NCI-H524 treated with DMSO at 0.1 percent for 48 hours (cell line): ENCODE results near the gene MTUS2.

ENCODE experiments used
- DNase-seq: peaks from one replicate; lab custom pipeline; 2025; lab: John Stamatoyannopoulos, UW

MTUS2 gene

DNA sequence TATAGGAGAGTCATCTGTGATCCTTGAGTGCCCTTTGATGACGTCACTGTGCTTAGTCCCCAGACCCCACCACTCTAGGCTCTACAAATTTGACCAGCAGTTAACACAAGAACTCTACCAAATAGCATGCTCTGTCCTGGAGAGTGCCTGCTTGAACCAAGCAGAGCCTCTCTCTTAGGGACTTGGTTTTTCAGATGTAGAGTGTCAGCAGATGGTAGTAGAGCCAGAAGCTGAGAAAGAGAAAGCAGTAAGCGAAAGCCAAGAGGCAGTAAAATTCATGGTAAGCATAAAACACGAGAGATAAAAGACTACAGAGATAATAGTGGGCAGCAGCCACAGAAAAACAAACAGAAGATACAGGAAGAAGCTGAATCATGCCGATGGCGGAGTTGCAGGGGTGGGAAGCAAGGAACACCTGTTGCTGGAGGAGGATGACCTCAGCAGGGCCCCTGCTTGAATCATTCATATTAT, 582.1 kb downstream of the MTUS2 start:
- no peak for DNase-seq

DNA sequence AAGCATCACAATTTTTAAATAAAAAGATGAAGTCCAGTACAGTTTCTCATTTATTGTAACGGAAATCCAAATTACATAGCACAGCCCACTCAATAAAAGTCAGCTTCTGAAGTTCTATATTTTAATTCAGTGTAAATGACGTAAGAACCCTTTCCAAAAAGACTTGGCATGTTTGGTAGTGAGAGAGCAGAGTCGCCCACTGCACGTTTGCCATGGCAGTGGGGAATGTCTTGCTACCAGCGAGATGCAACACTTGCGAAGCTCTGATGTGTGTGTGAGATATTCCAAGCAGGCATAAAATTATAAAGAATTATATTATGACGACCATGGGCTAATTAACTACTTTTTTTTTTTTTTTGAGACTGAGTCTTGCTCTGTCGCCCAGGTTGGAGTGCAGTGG, 585.3 kb downstream of the MTUS2 start:
- no peak for DNase-seq

DNA sequence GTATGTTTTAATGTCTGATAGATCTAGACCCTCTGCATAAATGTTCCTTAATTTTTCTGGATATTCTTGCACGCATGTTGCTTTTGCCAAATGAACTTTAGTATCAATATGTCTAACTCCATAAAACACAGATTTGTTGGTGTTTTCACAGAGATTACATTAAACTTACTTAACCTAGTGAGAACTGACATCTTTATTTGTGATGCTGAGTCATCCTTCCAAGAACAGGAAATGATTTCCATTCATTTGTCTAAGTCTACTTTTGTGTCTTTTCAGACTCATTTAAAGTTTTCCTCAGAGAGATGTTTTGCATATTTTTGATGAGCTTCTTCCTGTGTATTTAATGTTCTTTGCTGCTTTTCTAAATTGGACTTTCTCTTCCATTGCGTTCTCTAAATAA, 591.3 kb downstream of the MTUS2 start:
- no peak for DNase-seq

DNA sequence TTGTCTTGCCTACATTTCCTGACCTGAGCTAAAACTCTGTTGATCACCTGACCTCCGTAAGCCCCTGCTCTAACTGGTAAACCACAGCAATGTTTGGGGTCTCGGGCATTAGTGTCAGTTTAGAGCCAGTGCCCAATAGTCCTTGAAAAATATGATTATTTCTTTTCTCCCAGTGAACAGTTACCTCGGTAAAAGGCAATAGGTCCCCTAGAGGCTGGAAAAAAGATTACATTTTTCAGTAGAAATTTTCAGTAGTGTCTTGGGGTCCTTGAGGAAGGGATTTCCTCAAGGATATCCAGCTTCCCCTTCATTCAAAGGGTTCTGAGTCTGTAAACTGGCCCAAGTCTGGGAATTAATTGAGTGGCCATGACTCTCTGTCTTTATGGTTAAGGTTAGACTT, 597.9 kb downstream of the MTUS2 start:
- DNase-seq = no peak

DNA sequence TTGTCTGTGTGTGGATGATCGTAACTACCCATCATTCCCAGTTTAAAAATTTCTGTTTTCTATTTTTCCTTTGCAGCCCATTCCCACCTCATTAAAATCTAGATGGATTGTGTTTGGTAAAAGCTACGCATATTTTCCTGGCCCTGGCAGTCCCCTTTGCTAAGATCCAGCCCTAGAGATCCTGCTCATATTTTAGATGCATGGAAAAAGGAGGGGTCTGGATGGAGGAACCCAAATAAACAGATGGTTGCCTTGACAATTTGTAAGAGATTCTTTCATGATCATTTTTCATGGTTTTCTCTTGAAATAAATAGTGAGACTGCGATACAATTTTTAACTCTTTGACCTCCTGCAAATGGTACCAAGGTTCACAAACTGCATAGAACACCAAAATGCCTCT, 601.0 kb downstream of the MTUS2 start:
- no peak for DNase-seq

DNA sequence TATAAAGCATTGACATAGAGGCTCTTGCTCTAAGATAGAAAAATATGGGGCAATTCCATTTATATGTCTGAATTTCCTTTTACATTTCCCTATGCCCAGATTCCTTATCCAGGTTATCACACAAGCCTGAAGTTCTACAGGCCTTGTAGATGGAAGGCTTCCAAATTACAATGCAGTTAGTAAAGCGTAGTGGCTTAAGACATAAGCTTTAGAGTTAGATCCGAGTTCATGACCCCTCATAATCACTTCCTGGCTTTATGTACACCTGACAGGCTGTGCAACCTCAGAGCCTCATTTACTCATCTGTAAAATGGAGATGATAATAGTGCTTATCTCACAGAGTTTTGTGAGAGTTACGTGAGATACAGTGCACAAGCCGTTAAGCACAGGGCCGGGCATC, 601.9 kb downstream of the MTUS2 start:
- no peak for DNase-seq

DNA sequence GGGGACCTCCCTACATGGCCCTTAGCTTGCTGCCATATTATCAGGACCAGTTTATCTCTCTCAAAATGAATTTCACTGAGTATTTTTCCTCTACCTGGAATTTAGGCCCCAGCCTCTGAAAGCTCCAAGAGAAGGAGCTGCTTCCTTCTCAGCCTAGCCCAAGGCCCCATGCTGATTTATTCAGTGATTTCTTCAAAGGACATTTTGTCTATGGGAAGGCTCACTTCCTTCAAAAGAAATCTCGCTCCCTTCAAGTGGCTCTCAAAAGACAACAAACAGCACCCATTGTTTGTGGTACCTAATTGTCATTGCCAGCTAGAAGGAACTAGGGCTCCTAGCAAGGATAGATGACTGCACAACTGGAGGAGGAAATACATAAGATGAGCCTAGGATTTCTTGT, 602.9 kb downstream of the MTUS2 start:
- DNase-seq = no peak

DNA sequence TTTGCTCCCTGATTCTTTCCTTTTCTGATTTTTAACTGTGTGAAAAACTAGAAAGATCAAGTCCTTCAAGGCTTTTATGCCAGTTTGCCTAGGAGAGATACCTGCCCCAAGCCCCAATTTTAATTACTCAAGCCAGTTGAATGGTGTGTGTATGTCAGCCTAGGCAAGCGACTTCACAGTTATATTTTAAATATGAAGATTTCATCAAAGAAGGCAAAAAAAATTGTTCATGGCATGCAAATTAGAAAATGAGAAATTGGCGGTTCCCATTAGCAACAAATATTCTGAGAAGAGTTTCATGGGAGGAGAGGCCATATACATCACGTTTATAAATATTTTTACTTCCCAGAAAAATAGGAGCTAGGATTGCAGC, 607.8 kb downstream of the MTUS2 start:
- DNase-seq = no peak

DNA sequence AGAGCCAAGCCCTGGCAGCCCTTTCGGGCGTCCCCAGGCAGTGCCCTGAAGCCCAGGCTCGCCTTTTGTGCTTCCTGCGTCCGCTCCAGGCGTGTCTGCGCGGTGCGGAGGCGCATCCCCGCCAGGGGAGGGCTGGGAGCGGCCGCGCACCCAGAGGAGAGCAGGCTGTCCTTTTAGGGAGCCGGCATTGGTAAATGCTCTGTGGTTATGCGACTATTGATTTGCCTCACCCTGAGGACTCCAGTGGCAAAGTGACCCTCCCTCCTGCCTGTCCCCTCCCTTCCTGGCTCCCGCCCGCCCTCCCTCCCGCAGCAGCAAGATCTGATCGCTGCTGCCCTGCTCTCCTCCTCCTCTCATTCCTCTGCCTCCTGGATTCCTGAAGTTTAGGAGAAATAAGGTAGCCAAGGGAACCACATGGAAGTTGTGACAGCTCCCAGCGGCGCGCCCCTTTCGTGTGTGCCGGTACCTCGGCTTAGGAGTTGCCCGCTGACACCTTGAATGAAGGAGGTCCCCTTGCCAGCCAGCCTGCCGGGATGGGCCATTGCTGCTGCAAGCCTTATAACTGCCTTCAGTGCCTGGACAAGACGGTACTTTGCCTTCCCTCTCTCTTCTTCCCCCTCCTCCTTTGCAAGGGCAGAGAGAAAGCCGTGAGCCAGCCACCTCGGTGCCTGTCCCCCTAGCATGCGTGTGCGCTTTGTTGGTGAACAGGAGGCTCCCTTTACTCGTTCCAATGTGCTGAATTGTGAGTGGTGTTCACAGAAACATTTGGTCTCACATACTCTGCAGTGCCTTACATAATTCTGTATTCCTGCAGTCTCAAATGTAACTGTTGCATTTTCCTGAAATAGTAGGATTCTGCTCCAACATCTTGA, 608.4 kb downstream of the MTUS2 start:
- DNase-seq = peak; percentile 7

DNA sequence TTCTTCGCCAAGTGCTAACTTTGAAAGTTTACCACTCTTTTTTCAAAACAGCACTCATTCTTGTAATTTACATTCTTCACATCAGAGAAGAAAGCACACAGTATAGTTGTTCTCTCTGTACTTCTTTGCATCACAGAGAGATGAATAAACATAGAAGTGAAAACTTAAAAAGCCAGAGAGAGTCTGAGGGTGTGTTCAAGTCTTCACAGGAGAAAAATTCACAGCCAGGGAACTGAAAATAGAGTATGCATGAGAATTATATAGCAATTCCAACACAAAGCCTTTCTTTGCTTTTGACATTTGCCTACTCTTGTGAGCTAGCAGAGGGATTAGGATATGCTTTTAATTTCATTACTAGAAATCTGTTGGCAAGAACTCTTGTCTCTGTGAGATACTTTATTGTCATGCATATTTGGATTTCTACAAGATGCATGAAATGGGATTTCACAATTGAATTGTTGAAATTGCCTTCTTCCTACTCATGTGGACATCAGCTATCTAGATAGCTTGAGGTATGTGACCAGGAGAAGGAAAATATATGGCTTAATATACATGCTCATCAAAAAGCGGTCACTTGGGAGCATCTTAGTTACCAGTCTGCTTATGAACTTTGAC, 609.3 kb downstream of the MTUS2 start:
- no peak for DNase-seq

DNA sequence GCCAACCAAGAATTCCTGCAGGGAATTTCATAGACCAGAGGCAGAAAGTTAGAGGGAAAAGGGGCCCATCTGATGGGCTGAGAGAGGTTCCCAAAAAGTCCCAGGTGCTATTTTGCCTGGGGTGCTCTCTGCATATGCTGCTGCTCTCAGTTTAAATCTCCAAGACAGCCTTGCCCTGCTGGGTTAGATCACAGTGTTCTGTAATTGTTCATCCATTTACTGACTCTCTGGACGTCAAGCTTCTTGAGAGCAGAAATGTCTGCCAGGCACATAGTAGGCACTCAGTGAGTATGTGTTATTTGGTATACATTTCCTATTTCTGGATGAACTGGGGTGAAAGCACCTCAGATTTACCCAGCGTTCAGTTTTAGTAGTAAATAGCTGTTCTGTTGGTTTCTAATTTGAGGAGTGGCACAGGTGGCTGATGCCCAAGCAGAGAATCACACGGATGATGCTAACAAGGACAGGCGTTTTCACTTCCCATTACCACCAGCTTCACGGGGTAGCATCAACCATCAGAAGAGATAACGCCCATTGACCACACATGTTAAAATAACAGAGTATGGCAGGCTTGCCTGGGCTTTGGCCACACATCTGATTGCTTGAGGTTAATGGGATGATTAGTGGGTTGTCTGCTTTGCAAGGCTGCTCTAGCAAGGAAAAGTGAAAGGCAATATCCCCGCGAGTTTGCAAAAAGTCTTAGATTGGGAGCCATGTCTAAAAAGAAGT, 614.2 kb downstream of the MTUS2 start:
- no peak for DNase-seq

DNA sequence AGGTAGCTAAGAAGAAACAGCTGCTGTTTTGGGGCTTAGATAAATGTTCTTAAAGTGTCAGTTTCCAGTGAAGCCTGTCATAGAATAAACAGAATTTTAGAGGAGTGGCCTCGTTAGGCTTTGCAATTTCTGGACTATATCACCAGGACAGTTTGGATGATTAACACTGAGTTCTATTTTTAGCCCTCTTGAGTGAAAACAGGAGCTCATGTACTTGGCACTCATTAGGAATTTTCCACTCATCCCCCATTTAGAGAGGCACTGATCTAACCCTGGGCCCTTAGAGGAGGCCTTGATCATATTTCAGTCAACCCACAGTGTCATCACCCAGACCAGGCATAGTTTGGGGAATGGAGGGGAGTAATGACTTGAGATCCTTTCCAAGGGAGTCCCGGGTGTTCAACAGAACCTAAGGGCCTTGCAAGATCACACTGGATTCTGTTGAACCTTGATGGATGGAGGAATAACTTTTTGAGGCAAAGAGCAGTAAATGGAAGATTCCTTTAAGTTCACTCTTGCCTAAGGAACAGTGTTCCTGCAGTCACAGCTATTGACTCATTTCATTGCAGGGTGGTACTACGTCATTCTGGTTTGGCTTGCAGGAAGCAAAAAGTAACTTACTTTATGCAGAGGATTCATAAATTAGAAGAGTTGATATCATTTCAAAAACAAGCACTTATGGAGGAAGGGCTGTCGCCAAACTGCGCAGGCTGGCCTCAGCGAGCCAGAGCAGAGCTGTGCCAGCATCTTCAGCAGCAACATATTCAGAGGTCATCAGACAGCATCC, 615.2 kb downstream of the MTUS2 start:
- peak; percentile 74 for DNase-seq

DNA sequence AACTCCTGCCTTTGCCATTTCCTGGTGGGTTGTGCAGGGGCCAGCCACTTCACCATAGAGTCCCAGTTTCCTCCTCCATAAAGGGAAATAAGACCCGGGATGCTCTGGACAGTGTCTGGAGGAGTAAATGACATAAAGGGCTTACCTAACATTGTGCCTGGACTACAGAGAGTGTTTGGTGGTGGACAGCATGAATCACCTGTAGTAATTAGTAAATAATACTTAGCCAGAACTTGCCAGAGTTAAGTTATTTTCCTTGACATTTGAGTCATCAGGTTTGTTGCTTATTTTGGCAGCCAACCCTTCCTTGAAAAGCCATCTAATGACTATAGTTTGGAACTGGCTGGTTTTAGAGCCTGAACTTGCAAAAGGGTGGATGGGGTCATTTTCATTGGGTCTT, 616.2 kb downstream of the MTUS2 start:
- no peak for DNase-seq

DNA sequence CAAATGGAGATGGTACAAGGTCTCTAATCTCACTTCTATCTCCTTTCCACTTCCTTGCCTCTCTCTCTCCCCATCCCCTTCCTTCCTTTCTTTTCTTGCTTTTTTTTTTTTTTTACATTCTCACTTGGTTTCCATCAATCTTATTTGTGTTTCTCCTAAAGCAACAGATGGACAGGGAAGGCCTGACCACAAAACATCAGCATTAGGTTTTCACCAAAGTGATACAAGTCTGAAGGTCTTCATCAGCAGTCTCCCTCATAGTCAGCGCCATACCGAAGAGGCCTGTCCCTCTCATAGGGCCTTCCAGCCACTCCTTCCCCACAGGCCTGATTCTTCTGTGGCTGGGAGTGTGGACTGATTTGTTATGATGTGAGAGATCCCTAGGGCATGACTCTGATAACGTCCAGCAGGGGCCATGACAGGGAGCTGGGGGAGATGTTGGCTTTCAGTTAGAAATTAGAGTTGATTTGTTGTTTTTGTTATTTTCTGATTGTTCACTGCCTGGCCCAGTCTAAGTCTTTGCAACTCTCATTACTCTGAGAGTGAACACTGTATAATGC, 616.7 kb downstream of the MTUS2 start:
- no peak for DNase-seq

DNA sequence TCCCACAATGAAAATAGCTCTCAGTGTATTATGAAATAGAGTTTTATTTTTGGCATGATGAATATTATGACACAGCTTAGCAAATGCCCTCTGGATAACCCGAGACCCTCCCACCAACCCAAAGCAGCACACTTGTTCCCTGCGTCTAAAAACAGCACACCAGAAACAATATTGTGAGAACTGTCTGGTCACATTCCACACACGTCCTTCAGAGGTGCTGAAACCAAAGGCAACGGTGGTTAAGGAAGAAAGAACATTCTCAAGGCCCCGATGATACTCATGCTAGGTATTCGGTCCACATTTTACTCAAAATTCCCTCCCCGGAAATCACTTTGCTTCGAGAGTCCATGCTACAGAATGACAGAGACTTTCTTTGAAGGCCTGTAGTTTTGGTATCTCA, 618.6 kb downstream of the MTUS2 start:
- DNase-seq = no peak

DNA sequence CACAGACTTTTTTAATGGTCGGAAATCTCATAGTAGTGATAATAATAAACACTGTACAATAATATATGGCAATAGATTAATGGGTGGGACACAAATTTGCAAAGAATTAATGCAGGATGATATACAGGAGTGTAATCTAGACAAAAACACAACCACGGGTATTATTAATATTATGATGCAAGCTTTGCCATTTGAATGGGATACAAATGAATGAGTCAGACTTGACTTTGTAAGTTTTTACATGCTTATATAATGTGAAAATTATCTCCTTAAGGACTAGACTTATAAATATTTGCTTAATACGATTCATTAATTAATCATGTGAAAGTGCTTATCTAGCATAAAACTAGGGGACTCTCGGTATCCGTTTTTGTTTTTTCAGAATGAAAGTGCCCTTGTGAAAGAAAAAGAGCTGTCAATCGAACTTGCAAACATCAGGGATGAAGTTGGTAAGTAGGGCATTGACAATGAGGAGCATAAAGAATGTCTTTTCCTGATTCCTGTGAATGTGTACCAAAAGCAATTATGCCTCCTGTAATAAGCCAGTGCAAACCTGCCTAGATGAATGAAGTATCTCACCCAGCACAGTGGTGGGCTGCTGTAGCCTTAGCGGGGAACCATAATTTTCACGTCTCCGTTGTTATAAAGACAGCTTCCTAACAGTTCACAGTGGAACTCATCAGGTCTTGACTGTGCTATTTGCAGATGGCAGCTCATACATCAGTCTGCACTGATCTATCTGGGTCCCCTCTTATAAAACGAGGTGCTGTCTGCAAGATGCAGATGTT, 619.7 kb downstream of the MTUS2 start:
- DNase-seq = no peak

DNA sequence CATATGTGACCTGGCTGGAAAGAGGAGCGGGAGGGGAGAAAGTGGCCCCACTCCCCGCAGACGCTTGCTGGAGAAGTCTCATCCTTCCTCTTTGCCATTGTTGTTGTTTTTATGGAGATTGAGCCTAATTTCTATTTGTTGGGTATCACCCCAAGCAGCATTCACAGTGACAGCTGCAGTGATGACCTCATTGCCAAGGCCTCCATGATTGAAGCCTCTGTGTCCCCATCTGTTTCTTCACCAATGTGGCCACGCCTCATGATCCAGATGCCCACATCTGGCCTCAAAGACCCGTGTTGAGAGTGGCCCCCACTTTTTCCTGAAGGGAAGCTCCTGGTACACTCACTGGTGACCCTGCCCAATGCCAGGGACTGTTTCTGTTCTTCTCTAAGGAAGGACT, 621.2 kb downstream of the MTUS2 start:
- no peak for DNase-seq

DNA sequence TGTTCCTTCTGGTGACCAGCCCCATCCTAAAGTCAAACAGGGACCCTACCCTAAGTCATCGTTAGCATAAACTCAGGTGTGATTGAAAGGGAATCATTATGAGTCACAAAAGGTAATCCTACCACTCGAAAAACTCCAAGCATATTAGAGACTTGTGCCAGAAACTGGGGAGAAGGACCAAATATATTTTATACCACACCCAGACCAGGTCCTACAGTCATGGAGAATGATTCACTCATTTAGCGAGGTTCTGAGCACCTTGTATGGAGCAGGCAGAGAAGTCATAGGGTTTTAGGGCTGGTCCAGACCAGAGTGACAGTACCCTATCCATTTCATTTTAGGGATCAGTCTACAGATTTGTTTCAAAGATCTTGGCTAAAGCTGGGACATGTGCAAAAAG, 625.9 kb downstream of the MTUS2 start:
- DNase-seq = no peak

DNA sequence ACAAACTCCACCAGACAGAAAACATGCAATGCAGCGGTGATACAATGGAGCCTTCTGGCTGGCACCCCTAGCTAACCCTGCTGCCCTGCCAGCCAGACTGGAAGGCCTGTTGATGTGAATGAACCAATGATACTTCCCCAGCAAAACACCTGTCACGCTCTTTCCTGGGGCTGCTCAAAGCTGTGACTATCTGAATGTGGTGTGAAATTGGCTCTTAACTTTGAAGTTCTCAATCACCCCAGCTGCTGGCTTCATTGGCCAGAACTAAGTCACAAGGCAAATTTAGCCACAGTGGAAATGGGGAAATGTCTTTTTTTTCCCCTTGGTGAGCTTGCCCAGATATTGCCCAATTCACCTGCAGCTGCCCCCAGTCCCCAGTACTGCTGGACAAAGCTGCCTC, 628.0 kb downstream of the MTUS2 start:
- DNase-seq = no peak

DNA sequence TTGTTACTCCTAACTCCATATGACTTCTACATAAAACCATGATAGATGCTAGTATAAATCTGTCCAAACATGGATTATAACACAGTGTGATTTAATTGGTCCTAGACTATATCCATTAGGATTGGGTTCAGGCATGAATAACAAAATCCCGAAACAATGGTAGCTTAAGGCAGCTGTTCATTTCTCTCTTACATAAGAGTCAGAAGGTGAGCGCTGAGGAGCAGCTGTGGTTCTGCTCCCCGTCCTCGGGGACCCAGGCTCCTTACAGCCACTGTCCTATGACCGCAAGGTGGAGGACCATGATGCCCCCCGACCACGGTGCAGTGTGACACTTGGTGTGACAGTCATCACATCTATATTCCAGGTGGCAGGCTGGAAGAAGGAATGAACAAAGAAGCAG, 629.6 kb downstream of the MTUS2 start:
- no peak for DNase-seq

DNA sequence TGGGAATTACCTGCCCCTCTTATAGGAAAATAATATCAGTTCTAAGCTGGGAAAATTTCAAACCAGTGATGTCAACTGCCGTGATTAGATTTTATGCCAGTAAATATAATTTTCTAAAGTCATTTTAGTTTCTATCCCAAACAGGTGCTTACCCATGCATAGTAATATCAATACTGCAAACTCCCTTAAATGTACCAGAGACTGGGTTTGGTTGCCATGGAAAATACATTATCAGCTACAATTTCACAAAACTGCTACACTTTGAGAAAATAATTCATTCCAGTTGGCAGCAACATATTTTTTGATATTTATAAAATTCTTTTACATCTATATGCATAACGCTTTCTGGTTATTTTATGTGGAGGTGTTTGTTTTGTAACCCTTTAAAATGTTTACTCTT, 631.8 kb downstream of the MTUS2 start:
- DNase-seq = no peak
